ENCODE results near the gene EXOSC3.

Gene EXOSC3

GRCh38 chr9:37790096-37790495 is 5.2 kb upstream of the EXOSC3 start:
- TF ChIP-seq TAF1 (IDR thresholded peaks at IDR 0.05; ENCODE audit: borderline replicate concordance, insufficient read depth, low read length) (no peak), SIN3A (IDR thresholded peaks at IDR 0.05; ENCODE audit: borderline replicate concordance, insufficient read depth, low read length) (no peak), POLR2AphosphoS5 (IDR thresholded peaks at IDR 0.05; ENCODE audit: low read depth, low read length) (no peak), REST (IDR thresholded peaks at IDR 0.05; ENCODE audit: insufficient read depth in 1 of 2, low read depth in 2 of 2, low read length in 2 of 2) (no peak), FOXP2 (optimal IDR thresholded peaks at IDR 0.05; ENCODE audit: borderline replicate concordance, extremely low read depth, extremely low read length, insufficient read depth) (no peak)

- TF ChIP-seq SIN3A (IDR thresholded peaks at IDR 0.05; ENCODE audit: borderline replicate concordance, insufficient read depth, low read length): no peak
- TF ChIP-seq FOXP2 (optimal IDR thresholded peaks at IDR 0.05; ENCODE audit: borderline replicate concordance, extremely low read depth, extremely low read length, insufficient read depth): no peak
- no peak for TF ChIP-seq REST (IDR thresholded peaks at IDR 0.05; ENCODE audit: insufficient read depth in 1 of 2, low read depth in 2 of 2, low read length in 2 of 2)
- TF ChIP-seq TAF1 (IDR thresholded peaks at IDR 0.05; ENCODE audit: borderline replicate concordance, insufficient read depth, low read length): no peak
- TF ChIP-seq POLR2AphosphoS5 (IDR thresholded peaks at IDR 0.05; ENCODE audit: low read depth, low read length): no peak
Measured at GRCh38 chr9:37788332-37788731, 3.5 kb upstream of the EXOSC3 start.

GRCh38 chr9:37787059-37787458 is 2.2 kb upstream of the EXOSC3 start:
- no peak for TF ChIP-seq REST (IDR thresholded peaks at IDR 0.05; ENCODE audit: insufficient read depth in 1 of 2, low read depth in 2 of 2, low read length in 2 of 2)
- no peak for TF ChIP-seq FOXP2 (optimal IDR thresholded peaks at IDR 0.05; ENCODE audit: borderline replicate concordance, extremely low read depth, extremely low read length, insufficient read depth)
- TF ChIP-seq POLR2AphosphoS5 (IDR thresholded peaks at IDR 0.05; ENCODE audit: low read depth, low read length): no peak
- no peak for TF ChIP-seq TAF1 (IDR thresholded peaks at IDR 0.05; ENCODE audit: borderline replicate concordance, insufficient read depth, low read length)
- TF ChIP-seq SIN3A (IDR thresholded peaks at IDR 0.05; ENCODE audit: borderline replicate concordance, insufficient read depth, low read length): no peak

- TF ChIP-seq TAF1 (IDR thresholded peaks at IDR 0.05; ENCODE audit: borderline replicate concordance, insufficient read depth, low read length): no peak
- no peak for TF ChIP-seq SIN3A (IDR thresholded peaks at IDR 0.05; ENCODE audit: borderline replicate concordance, insufficient read depth, low read length)
Measured at GRCh38 chr9:37784291-37784615, 611 bp downstream of the EXOSC3 start.

GRCh38 chr9:37778534-37778933 is 6.3 kb downstream of the EXOSC3 start:
- TF ChIP-seq FOXP2 (optimal IDR thresholded peaks at IDR 0.05; ENCODE audit: borderline replicate concordance, extremely low read depth, extremely low read length, insufficient read depth): no peak
- TF ChIP-seq REST (IDR thresholded peaks at IDR 0.05; ENCODE audit: insufficient read depth in 1 of 2, low read depth in 2 of 2, low read length in 2 of 2): no peak
- no peak for TF ChIP-seq TAF1 (IDR thresholded peaks at IDR 0.05; ENCODE audit: borderline replicate concordance, insufficient read depth, low read length)
- TF ChIP-seq POLR2AphosphoS5 (IDR thresholded peaks at IDR 0.05; ENCODE audit: low read depth, low read length): no peak
- TF ChIP-seq SIN3A (IDR thresholded peaks at IDR 0.05; ENCODE audit: borderline replicate concordance, insufficient read depth, low read length): no peak

All from PFSK-1 (cell line).